Neural progenitor cell (in vitro differentiated cells): ENCODE data around the gene FTCD.

Source experiments
- EZH2 ChIP-seq: fragments of 200-600 bp; sonication (generic); IDR thresholded peaks from 2 replicates; pipeline ENCODE4 v1.6.1; 2017; ENCODE audit warnings: antibody characterized with exemption, mild to moderate bottlenecking, moderate library complexity
- EZH2phosphoT487 ChIP-seq: fragments of 200-600 bp; sonication (generic); IDR thresholded peaks from 2 replicates; pipeline ENCODE4 v1.6.1; 2017; ENCODE audit warnings: antibody characterized with exemption

DNA sequence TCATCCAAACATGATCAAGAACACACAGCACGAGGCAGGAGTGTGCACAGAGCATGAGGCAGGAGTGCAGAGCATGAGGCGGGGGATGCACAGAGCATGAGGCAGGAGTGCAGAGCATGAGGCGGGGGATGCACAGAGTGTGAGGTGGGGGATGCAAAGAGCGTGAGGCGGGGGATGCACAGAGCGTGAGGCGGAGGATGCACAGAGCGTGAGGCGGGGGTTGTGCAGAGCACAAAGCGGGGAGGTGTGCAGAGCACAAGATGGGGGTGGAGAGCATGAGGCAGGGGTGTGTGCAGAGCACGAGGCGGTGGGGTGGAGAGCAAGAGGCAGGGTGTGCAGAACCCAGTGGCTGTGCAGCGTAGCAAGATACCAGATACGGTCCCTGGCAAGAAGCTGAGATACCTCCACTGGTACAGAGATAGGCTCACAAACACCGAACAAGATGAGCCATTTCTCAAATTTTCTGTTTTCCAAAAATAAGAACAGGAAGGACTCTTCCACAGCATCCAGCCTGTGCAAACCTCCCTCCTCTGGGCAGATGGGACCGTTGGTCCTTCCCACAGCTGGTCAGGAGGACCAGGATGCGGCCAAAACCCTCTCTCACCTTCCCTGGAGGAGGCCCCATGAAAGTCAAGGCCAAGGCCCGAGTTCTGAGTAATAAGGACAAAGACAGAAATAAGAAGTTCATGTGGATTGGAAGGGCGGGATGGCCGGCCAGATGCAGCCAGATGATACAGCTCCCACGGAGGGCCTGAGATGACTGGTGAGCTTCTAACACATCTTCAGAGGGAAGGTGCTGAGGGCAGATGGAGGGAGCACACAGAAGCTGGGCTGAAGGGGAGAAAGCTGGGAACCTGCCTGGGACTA, 16.9 kb upstream of the FTCD start:
- TF ChIP-seq EZH2phosphoT487, result no peak
- TF ChIP-seq EZH2, result no peak
